HL-60 (cell line): ENCODE measurements around the gene RNF166.

Experiments
- CTCF ChIP-seq: IDR thresholded peaks from one replicate; pipeline ENCODE4 v1.5.1; 2011; ENCODE audit warnings: low read length, control low read depth, inconsistent platforms; ENCODE audit not compliant: insufficient read depth
- POLR2AphosphoS5 ChIP-seq: IDR thresholded peaks from 2 replicates; pipeline ENCODE4 v1.6.1; 2012; ENCODE audit warnings: low read depth
- REST ChIP-seq: IDR thresholded peaks from 2 replicates; pipeline ENCODE4 v1.6.1; 2012; ENCODE audit warnings: low read depth; ENCODE audit not compliant: insufficient replicate concordance

GRCh38 chr16:88721236-88721635, 15.0 kb upstream of the RNF166 start:
- TF ChIP-seq CTCF (no peak), REST (no peak), POLR2AphosphoS5 (no peak)
